ENCODE measurements around the gene THSD4.
A peak's percentile ranks its signal among the peaks of the same experiment; 100 is the strongest.
"Not testable (repeated sequence)": the region's sequence is repeated elsewhere in the genome, so short reads cannot be mapped to it uniquely, and the experiment has no call there.

THSD4 gene

DNA sequence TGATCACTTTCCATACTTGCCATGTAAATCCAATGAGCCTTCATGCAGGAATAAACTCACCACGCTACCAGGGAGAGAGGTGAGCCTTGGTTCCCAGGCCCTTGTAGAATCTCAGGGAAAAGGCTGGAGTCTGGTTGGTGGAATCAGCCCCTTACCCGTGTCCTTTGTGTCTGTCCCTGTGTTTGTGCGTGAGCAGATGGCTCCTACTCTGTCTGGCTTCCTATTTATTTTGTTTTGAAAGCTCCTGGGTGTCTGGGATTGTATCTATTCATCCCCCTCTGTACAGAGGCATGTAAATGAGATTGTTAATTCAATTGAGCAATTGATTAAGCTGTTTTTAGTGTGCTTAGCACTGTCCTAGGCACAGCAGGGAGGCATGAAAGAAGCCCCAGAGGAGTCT lies 278.1 kb downstream of the THSD4 start:
- H3K4me3 ChIP-seq, result no peak overlapping the region
- H3K27ac ChIP-seq, result no peak overlapping the region
- TF ChIP-seq, protein P1, sequence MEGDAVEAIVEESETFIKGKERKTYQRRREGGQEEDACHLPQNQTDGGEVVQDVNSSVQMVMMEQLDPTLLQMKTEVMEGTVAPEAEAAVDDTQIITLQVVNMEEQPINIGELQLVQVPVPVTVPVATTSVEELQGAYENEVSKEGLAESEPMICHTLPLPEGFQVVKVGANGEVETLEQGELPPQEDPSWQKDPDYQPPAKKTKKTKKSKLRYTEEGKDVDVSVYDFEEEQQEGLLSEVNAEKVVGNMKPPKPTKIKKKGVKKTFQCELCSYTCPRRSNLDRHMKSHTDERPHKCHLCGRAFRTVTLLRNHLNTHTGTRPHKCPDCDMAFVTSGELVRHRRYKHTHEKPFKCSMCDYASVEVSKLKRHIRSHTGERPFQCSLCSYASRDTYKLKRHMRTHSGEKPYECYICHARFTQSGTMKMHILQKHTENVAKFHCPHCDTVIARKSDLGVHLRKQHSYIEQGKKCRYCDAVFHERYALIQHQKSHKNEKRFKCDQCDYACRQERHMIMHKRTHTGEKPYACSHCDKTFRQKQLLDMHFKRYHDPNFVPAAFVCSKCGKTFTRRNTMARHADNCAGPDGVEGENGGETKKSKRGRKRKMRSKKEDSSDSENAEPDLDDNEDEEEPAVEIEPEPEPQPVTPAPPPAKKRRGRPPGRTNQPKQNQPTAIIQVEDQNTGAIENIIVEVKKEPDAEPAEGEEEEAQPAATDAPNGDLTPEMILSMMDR (IDR thresholded peaks at IDR 0.05), result no peak
- no peak for DNase-seq (ENCODE audit: low spot score)

DNA sequence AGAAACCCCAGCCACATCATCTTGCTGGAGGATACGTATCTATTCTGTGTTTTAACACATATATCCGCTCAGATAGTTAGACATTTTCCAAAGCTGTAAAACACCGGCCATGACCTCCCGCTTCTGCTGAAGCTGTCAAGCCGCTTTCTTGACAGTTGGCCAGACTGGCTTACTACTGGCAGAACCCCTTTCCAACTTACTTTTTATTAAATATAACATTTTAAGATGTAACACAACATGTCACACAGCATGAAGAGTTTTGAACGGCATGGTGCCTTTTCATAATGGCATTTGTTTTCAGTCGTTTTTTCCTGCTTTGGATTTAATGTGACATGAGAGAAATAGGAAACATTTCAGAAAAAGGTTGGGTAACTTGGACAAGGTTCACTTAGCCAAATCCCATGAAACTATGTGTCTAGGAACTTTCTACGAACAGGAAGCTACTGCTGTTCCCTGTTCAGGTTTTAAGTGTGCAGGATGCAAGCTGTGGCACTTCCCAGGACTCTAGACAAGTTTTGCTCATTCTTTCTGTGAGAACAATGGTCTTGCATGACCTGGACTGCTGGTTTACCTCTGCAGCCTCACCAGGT lies 281.4 kb downstream of the THSD4 start:
- no peak for DNase-seq (ENCODE audit: low spot score)
- Histone ChIP-seq H3K4me3 (no peak overlapping the region), H3K27ac (no peak overlapping the region)
- TF ChIP-seq, protein P1 (IDR thresholded peaks at IDR 0.05), result no peak

DNA sequence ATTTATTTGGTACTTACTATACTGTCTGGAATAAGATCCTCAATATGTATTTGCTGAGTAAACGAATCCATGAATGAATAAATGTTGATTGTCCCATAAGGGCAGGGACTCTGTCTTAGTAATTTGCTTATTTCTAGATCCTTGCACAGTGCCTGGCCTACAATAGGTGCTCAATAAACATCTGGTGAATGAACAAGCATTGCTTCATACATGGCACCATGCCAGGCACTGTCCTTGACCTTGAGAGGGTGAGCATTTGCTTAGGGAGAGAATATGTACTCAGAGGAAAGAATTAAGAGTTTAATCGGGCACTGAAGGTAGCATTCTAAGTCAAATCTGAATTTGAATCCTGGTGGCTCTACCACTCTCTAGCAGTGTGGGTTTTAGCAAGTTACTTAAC lies 282.1 kb downstream of the THSD4 start:
- no peak for DNase-seq (ENCODE audit: low spot score)
- no peak overlapping the region for H3K4me3 ChIP-seq
- TF ChIP-seq, protein P1 (IDR thresholded peaks at IDR 0.05), result no peak
- H3K27ac ChIP-seq, result no peak overlapping the region

DNA sequence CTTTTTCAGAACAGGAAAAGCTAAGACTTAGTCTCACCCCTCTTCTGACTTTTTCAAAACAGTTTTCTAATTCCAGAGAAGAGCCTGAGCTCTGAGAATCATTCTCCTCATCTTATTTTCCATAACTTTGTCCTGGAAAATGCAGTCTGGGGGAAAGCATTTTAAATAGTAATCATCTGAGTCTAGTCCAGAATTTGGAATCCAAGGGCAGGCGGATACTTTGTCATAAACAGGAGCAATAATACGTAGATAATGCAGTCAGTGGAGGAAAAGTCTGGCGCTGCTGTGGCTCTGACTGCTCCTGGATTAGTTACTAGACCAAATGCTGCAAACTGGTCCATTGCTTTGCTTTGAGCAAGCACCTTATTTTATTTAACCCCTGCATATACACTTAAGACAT lies 285.0 kb downstream of the THSD4 start:
- Histone ChIP-seq H3K4me3 (no peak overlapping the region), H3K27ac (peak overlapping the region; percentile 13 to 32)
- TF ChIP-seq, protein P1 (IDR thresholded peaks at IDR 0.05), result no peak
- no peak for DNase-seq (ENCODE audit: low spot score)

DNA sequence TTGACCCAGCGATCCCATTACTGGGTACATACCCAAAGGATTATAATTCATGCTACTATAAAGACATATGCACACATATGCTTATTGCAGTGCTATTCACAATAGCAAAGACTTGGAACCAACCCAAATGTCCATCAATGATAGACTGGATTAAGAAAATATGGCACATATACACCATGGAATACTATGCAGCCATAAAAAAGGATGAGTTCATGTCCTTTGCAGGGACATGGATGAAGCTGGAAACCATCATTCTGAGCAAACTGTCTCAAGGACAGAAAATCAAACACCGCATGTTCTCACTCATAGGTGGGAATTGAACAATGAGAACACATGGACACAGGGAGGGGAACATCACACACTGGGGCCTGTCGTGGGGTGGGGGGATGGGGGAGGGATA lies 286.5 kb downstream of the THSD4 start:
- not testable (repeated sequence) for H3K4me3 ChIP-seq; H3K27ac ChIP-seq; DNase-seq (ENCODE audit: low spot score)

DNA sequence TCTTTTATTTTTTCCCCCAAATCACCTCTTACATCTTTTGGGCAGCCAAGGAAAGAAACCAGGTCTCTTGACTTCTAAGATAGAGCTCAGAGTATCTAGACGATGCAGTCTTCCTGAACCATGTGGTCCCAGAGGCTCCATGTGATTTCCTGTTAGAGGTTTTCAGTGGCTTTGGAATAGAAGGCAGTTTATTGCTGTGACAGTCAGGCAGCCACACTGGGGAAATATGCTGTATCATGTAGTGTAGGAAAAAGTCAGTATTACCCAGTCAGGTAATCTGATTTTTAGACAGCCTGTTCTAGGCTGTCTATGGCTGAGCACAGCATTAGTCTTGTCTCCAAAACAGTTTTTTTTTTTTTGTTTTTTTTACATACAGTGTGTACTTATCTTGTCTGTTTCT lies 294.3 kb downstream of the THSD4 start:
- DNase-seq (ENCODE audit: low spot score), result no peak
- no peak overlapping the region for H3K27ac ChIP-seq
- TF ChIP-seq, protein P1 (IDR thresholded peaks at IDR 0.05), result no peak
- H3K4me3 ChIP-seq, result no peak overlapping the region

DNA sequence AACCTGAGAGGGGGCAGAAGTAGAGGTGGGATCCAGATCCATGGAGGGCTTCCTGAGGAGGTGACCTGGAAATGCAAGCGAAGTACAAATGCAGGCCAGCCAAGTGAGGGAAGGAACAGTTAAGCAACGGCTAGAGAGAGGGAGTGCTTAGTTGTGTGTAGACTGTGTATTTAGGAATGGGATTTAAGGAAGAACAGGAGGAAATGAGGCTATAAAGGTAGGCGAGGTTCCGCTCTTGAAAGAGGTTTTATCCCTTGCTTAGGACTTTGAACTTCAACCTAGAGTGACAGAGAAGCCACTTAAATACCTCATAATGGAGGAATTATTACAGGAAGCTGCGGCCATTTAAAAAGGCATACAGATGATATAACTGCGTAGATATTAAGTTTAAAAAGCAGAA lies 295.1 kb downstream of the THSD4 start:
- Histone ChIP-seq H3K27ac (no peak overlapping the region), H3K4me3 (no peak overlapping the region)
- TF ChIP-seq, protein P1 (IDR thresholded peaks at IDR 0.05), result no peak
- no peak for DNase-seq (ENCODE audit: low spot score)
